Measurements from ENCODE around the gene PITPNM2. TPM values are rescaled to one million over a fixed set of nuclear protein-coding genes. Genes with fewer than 3 reads are reported as not detected.

Gene PITPNM2
- total RNA-seq, 2 donors from 2014 or later = 3.2 to 13.4 TPM

DNA sequence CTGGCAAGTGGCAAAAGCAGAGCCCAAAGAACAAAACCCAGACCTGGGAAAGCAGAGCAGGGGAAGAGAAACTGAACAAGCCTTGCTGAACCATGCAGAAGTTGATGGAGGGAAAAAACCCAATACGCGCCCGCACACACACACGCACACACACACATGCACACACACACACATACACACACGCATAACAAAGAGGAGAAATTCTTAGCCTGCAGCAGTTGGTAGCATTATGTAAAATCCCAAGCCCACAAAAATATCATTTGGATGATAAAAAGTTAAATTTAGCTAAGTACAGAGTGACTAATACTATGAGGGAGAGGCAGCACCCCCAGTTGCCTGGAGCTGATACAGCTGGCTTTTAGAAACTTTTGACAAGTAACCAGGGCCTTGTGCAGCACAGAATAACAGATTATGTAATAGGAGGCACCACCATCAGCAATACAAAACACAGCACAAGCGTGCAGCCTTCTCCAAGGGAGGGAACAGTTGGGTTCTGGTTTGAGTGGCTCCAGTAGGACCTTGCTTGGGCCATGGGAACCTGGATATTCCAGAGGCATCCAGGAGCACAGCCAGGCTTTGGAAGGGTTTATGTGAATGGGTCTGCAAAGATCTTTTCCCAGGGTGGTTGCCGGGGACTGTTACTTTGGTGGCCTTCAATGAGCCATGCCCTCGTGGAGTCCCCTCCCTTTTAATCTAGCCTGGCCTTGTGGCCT, 35.3 kb downstream of the PITPNM2 start:
- WGBS, 2 experiments (ENCODE audit: insufficient coverage in 1 of 2, insufficient read length in 1 of 2) = 85 to 95% methylated on average over 2 to 8 of the region's 8 CpGs
- H3K4me3 Mint-ChIP-seq = no peak overlapping the region

DNA sequence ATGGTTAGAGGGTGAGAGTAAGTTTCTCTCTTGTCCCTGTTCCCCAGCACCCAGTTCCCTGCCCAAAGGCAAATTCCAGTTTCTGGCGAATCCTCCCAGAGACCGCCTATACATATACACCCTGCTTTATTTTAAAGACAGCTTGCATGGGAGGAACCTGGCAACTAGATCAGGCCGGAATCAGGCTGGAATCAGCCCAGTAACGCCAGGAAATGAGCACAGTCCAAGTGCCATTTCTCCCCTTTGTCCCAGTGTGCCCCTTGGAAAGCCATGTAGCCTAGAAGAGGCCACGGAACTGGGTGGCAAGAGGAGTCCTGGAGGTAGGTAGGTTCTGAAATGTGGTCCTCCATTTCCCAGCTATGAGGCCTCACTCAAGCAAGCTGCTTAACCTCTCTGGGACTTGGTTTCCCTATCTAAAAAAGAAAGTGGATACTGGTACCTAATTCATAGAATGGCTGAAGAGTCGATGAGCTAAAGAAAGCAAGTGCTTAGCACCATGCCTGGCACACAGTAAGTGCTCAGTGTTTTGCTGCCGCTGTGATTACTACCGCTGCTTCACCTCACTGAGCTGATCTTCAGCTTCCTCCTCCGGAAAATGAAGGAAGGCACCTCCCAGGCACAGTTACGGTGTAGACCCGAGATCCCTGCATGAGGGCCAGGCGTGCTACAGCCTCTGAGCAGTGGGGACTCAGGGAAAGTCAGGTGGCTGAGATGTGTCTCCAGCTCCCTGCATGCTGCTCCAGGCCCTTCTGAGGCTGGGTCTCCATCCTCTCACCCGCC, 36.4 kb downstream of the PITPNM2 start:
- TF ChIP-seq, protein P1, sequence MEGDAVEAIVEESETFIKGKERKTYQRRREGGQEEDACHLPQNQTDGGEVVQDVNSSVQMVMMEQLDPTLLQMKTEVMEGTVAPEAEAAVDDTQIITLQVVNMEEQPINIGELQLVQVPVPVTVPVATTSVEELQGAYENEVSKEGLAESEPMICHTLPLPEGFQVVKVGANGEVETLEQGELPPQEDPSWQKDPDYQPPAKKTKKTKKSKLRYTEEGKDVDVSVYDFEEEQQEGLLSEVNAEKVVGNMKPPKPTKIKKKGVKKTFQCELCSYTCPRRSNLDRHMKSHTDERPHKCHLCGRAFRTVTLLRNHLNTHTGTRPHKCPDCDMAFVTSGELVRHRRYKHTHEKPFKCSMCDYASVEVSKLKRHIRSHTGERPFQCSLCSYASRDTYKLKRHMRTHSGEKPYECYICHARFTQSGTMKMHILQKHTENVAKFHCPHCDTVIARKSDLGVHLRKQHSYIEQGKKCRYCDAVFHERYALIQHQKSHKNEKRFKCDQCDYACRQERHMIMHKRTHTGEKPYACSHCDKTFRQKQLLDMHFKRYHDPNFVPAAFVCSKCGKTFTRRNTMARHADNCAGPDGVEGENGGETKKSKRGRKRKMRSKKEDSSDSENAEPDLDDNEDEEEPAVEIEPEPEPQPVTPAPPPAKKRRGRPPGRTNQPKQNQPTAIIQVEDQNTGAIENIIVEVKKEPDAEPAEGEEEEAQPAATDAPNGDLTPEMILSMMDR (conservative IDR thresholded peaks at IDR 0.05) = no peak
- Mint-ChIP-seq H3K27me3 (ENCODE audit: insufficient read depth) (no peaks in the 10 kb centered on the region), H3K36me3 (ENCODE audit: low read depth) (no peaks in the 10 kb centered on the region), H3K4me3 (no peak overlapping the region), H3K27ac (no peak overlapping the region), H3K9me3 (no peaks in the 10 kb centered on the region), H3K4me1 (peaks cover 12% of the 10 kb centered on the region)
- H3K4me1 ChIP-seq (ENCODE audit: control insufficient read depth, insufficient read depth, low read length) = no peaks in the 10 kb centered on the region
- H3K4me3 ChIP-seq (ENCODE audit: low read length) = no peak overlapping the region
- H3K27ac ChIP-seq (ENCODE audit: low read depth, low read length) = no peak overlapping the region
- no peaks in the 10 kb centered on the region for H3K36me3 ChIP-seq (ENCODE audit: control insufficient read depth, insufficient read depth, low read length)
- no peak overlapping the region for H3K9ac ChIP-seq (ENCODE audit: extremely low read depth, low read length, poor library complexity, severe bottlenecking)
- H3K9me3 ChIP-seq (ENCODE audit: control insufficient read depth, low read length) = no peaks in the 10 kb centered on the region
- peak; percentile 39 for DNase-seq
- 89 to 97% methylated on average over 9 to 13 of the region's 13 CpGs for WGBS, 2 experiments (ENCODE audit: insufficient coverage in 1 of 2, insufficient read length in 1 of 2)
- no peaks in the 10 kb centered on the region for H3K27me3 ChIP-seq (ENCODE audit: control insufficient read depth, insufficient read depth, low read length, poor library complexity, severe bottlenecking)

More for the DNA sequence above, 35.3 kb downstream of the PITPNM2 start:
- H3K4me1 ChIP-seq (ENCODE audit: control insufficient read depth, insufficient read depth, low read length) = no peaks in the 10 kb centered on the region
- Mint-ChIP-seq H3K36me3 (ENCODE audit: low read depth) (no peaks in the 10 kb centered on the region), H3K27ac (no peak overlapping the region), H3K4me1 (peaks cover 12% of the 10 kb centered on the region), H3K9me3 (no peaks in the 10 kb centered on the region), H3K27me3 (ENCODE audit: insufficient read depth) (no peaks in the 10 kb centered on the region)
- H3K9me3 ChIP-seq (ENCODE audit: control insufficient read depth, low read length) = no peaks in the 10 kb centered on the region
- H3K27ac ChIP-seq (ENCODE audit: low read depth, low read length) = no peak overlapping the region
- no peaks in the 10 kb centered on the region for H3K36me3 ChIP-seq (ENCODE audit: control insufficient read depth, insufficient read depth, low read length)
- H3K4me3 ChIP-seq (ENCODE audit: low read length) = no peak overlapping the region
- no peak overlapping the region for H3K9ac ChIP-seq (ENCODE audit: extremely low read depth, low read length, poor library complexity, severe bottlenecking)
- peak; percentile 50 for DNase-seq
- no peaks in the 10 kb centered on the region for H3K27me3 ChIP-seq (ENCODE audit: control insufficient read depth, insufficient read depth, low read length, poor library complexity, severe bottlenecking)
- TF ChIP-seq, protein P1 (conservative IDR thresholded peaks at IDR 0.05) = no peak

DNA sequence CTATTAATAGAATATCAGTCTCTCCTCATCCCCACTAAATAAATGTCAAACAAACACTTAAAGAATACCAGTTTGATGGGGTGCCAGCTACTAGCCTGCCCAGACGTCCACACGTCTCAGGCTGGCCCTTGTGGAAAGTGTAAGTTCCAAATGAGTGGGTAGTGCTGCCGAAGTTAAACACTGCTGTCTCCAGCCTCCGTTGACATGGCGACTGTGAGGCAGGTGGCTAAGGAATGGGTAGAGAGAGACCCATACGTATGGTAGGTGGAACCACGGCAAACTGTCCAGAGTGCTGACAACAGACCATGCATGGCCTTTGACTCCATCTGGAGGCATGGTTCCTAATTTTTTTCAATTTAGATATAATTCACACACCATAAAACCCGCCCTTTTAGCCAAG, 37.9 kb downstream of the PITPNM2 start:
- Histone ChIP-seq H3K9ac (ENCODE audit: extremely low read depth, low read length, poor library complexity, severe bottlenecking) (no peak overlapping the region), H3K4me3 (ENCODE audit: low read length) (no peak overlapping the region), H3K9me3 (ENCODE audit: control insufficient read depth, low read length) (no peaks in the 10 kb centered on the region), H3K36me3 (ENCODE audit: control insufficient read depth, insufficient read depth, low read length) (no peaks in the 10 kb centered on the region), H3K27ac (ENCODE audit: low read depth, low read length) (no peak overlapping the region), H3K4me1 (ENCODE audit: control insufficient read depth, insufficient read depth, low read length) (no peaks in the 10 kb centered on the region), H3K27me3 (ENCODE audit: control insufficient read depth, insufficient read depth, low read length, poor library complexity, severe bottlenecking) (no peaks in the 10 kb centered on the region)
- Mint-ChIP-seq H3K27me3 (ENCODE audit: insufficient read depth) (no peaks in the 10 kb centered on the region), H3K27ac (no peak overlapping the region), H3K36me3 (ENCODE audit: low read depth) (peaks cover 2% of the 10 kb centered on the region), H3K9me3 (no peaks in the 10 kb centered on the region), H3K4me3 (no peak overlapping the region), H3K4me1 (peaks cover 17% of the 10 kb centered on the region)
- TF ChIP-seq, protein P1 (conservative IDR thresholded peaks at IDR 0.05) = no peak
- 83 to 90% methylated on average over 6 to 8 of the region's 8 CpGs for WGBS, 2 experiments (ENCODE audit: insufficient coverage in 1 of 2, insufficient read length in 1 of 2)
- peak; percentile 47 for DNase-seq
